HEK293 (cell line): ENCODE measurements around the gene NTN5.

Experiments used
- HOXA7 ChIP-seq: sonication (generic); formaldehyde crosslinking; IDR thresholded peaks from 2 replicates; pipeline ENCODE4 v1.8.1; 2022; ENCODE audit warnings: missing genetic modification reagents, borderline replicate concordance
- KLF9 ChIP-seq: fragments of 450-650 bp; formaldehyde crosslinking; IDR thresholded peaks from 2 replicates; pipeline ENCODE4 v1.5.1; 2016; ENCODE audit warnings: missing biosample characterization, missing genetic modification characterization, low read depth
- SALL2 ChIP-seq: fragments of 450-650 bp; formaldehyde crosslinking; IDR thresholded peaks from 2 replicates; pipeline ENCODE4 v1.5.0; 2017; ENCODE audit warnings: missing biosample characterization, mild to moderate bottlenecking, missing genetic modification characterization, borderline replicate concordance
- SP2 ChIP-seq: fragments of 450-650 bp; formaldehyde crosslinking; IDR thresholded peaks from 2 replicates; pipeline ENCODE4 v1.5.1; 2016; ENCODE audit warnings: missing biosample characterization, missing genetic modification characterization
- YY2 ChIP-seq: fragments of 450-650 bp; formaldehyde crosslinking; IDR thresholded peaks from 2 replicates; pipeline ENCODE4 v1.5.1; 2016; ENCODE audit warnings: missing biosample characterization, missing genetic modification characterization
- ZNF16 ChIP-seq: fragments of 450-650 bp; formaldehyde crosslinking; IDR thresholded peaks from 2 replicates; pipeline ENCODE4 v1.5.1; 2016; ENCODE audit warnings: low read depth, missing biosample characterization, missing genetic modification characterization
- ZNF169 ChIP-seq: fragments of 450-650 bp; formaldehyde crosslinking; IDR thresholded peaks from 2 replicates; pipeline ENCODE4 v1.5.1; 2016; ENCODE audit warnings: missing biosample characterization, missing genetic modification characterization
- ZNF184 ChIP-seq: fragments of 450-650 bp; IDR thresholded peaks from 2 replicates; pipeline ENCODE4 v1.5.1; 2018; ENCODE audit warnings: missing biosample characterization, mild to moderate bottlenecking, missing genetic modification characterization
- ZNF266 ChIP-seq: fragments of 450-650 bp; formaldehyde crosslinking; IDR thresholded peaks from 2 replicates; pipeline ENCODE4 v1.5.1; 2016; ENCODE audit warnings: missing biosample characterization, missing genetic modification characterization, low read depth
- ZNF335 ChIP-seq: fragments of 450-650 bp; formaldehyde crosslinking; conservative IDR thresholded peaks from 2 replicates; pipeline ENCODE4 v1.5.1; 2016; ENCODE audit warnings: missing biosample characterization, missing genetic modification characterization
- ZNF350 ChIP-seq: fragments of 450-650 bp; formaldehyde crosslinking; IDR thresholded peaks from 2 replicates; pipeline ENCODE4 v1.5.0; 2017; ENCODE audit warnings: missing biosample characterization, mild to moderate bottlenecking, missing genetic modification characterization
- ZNF416 ChIP-seq: fragments of 450-650 bp; formaldehyde crosslinking; IDR thresholded peaks from 2 replicates; pipeline ENCODE4 v1.5.1; 2016; ENCODE audit warnings: missing biosample characterization, missing genetic modification characterization
- ZNF571 ChIP-seq: fragments of 450-650 bp; formaldehyde crosslinking; IDR thresholded peaks from 2 replicates; pipeline ENCODE4 v1.5.0; 2017; ENCODE audit warnings: missing biosample characterization, missing genetic modification characterization
- ZNF623 ChIP-seq: fragments of 450-650 bp; formaldehyde crosslinking; IDR thresholded peaks from 2 replicates; pipeline ENCODE4 v1.5.1; 2016; ENCODE audit warnings: missing biosample characterization, missing genetic modification characterization
- ZNF626 ChIP-seq: fragments of 450-650 bp; sonication (Bioruptor Pico); formaldehyde crosslinking; IDR thresholded peaks from 2 replicates; pipeline ENCODE4 v1.5.1; 2018; ENCODE audit warnings: missing biosample characterization, missing genetic modification characterization, inconsistent platforms
- ZNF76 ChIP-seq: fragments of 450-650 bp; formaldehyde crosslinking; IDR thresholded peaks from 2 replicates; pipeline ENCODE4; 2016; ENCODE audit warnings: low read depth, missing biosample characterization, missing genetic modification characterization, borderline replicate concordance
- TF ChIP-seq, protein P1 (sequence below): fragments of 450-650 bp; formaldehyde crosslinking; IDR thresholded peaks from 2 replicates; pipeline ENCODE4 v1.5.1; 2016; ENCODE audit warnings: missing biosample characterization, missing genetic modification characterization
- TF ChIP-seq, protein P2 (sequence below): fragments of 450-650 bp; formaldehyde crosslinking; conservative IDR thresholded peaks from 2 replicates; pipeline ENCODE4 v1.5.1; 2016; ENCODE audit warnings: low read depth, missing biosample characterization, missing genetic modification characterization
- TF ChIP-seq, protein P3 (sequence below): fragments of 450-650 bp; formaldehyde crosslinking; IDR thresholded peaks from 2 replicates; pipeline ENCODE4 v1.5.1; 2016; ENCODE audit warnings: missing biosample characterization, missing genetic modification characterization, borderline replicate concordance
- TF ChIP-seq, protein P4 (sequence below): fragments of 450-650 bp; formaldehyde crosslinking; IDR thresholded peaks from 2 replicates; pipeline ENCODE4 v1.5.1; 2016; ENCODE audit warnings: missing biosample characterization, missing genetic modification characterization
- TF ChIP-seq, protein P5 (sequence below): fragments of 450-650 bp; formaldehyde crosslinking; IDR thresholded peaks from 2 replicates; pipeline ENCODE4 v1.5.0; 2017; ENCODE audit warnings: missing biosample characterization, missing genetic modification characterization, borderline replicate concordance
- TF ChIP-seq, protein P6 (sequence below): fragments of 450-650 bp; formaldehyde crosslinking; IDR thresholded peaks from 2 replicates; pipeline ENCODE4 v1.5.1; 2016; ENCODE audit warnings: missing biosample characterization, missing genetic modification characterization

Gene NTN5

DNA sequence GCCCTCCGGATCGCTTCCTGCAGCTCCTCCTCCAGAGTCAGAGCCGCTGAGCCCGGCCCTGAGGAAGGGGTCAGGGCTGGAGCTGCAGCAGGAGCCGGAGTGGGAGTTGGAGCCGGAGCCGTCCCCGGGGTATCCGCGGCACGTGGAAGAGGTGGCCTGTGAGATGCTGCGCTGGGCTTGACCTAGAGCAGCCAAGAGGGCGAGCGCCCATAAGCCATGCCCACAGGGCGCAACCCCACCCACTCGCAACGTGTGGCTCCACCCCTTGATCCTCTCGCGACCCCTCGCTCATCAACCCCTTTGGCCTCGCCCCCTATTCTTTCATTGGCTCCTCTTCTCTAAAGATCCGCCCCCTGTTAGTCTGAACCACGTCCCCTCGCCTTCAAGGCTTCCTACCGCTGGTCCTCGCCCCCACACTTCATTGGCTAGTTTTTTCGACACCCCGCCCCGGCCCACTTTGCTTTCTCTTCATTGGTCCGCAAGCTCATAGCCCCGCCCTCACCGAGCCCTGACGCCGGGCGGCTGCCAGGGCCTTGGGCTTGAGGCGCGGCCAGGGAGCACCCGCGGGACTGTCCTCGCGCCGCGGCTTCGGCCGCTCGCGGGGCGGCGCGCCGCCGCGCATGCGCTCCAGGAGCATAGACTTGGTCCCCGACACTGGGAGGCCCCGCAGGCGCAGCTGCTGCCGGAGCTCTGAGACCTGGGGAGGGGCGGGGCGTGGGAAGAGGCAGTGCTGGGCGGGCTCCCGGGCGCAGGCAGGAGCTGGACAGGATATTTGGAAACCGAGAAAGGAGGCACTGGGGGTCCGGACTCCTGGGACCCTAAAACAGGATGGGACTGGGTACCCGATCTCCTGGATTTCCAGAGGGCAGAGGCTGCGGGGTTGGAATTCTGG is 41.3 kb upstream of the NTN5 start (continued):
- TF ChIP-seq ZNF626 (tag by site-specific recombination) (no peak), ZNF76 (tag by site-specific recombination) (no peak), SP2 (tag by site-specific recombination) (peak; percentile 98), YY2 (tag by site-specific recombination) (no peak), HOXA7 (CRISPR knock-in tag) (no peak), SALL2 (tag by site-specific recombination) (no peak), ZNF416 (tag by site-specific recombination) (no peak), ZNF623 (tag by site-specific recombination) (no peak), ZNF169 (tag by site-specific recombination) (no peak), KLF9 (tag by site-specific recombination) (peak; percentile 83), ZNF335 (tag by site-specific recombination) (peak; percentile 55), ZNF266 (tag by site-specific recombination) (no peak), ZNF184 (tag by site-specific recombination) (no peak), ZNF16 (tag by site-specific recombination) (no peak), ZNF350 (no peak), ZNF571 (no peak)
- TF ChIP-seq, protein P1, sequence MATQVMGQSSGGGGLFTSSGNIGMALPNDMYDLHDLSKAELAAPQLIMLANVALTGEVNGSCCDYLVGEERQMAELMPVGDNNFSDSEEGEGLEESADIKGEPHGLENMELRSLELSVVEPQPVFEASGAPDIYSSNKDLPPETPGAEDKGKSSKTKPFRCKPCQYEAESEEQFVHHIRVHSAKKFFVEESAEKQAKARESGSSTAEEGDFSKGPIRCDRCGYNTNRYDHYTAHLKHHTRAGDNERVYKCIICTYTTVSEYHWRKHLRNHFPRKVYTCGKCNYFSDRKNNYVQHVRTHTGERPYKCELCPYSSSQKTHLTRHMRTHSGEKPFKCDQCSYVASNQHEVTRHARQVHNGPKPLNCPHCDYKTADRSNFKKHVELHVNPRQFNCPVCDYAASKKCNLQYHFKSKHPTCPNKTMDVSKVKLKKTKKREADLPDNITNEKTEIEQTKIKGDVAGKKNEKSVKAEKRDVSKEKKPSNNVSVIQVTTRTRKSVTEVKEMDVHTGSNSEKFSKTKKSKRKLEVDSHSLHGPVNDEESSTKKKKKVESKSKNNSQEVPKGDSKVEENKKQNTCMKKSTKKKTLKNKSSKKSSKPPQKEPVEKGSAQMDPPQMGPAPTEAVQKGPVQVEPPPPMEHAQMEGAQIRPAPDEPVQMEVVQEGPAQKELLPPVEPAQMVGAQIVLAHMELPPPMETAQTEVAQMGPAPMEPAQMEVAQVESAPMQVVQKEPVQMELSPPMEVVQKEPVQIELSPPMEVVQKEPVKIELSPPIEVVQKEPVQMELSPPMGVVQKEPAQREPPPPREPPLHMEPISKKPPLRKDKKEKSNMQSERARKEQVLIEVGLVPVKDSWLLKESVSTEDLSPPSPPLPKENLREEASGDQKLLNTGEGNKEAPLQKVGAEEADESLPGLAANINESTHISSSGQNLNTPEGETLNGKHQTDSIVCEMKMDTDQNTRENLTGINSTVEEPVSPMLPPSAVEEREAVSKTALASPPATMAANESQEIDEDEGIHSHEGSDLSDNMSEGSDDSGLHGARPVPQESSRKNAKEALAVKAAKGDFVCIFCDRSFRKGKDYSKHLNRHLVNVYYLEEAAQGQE (tag by site-specific recombination), result no peak
- TF ChIP-seq, protein P2, sequence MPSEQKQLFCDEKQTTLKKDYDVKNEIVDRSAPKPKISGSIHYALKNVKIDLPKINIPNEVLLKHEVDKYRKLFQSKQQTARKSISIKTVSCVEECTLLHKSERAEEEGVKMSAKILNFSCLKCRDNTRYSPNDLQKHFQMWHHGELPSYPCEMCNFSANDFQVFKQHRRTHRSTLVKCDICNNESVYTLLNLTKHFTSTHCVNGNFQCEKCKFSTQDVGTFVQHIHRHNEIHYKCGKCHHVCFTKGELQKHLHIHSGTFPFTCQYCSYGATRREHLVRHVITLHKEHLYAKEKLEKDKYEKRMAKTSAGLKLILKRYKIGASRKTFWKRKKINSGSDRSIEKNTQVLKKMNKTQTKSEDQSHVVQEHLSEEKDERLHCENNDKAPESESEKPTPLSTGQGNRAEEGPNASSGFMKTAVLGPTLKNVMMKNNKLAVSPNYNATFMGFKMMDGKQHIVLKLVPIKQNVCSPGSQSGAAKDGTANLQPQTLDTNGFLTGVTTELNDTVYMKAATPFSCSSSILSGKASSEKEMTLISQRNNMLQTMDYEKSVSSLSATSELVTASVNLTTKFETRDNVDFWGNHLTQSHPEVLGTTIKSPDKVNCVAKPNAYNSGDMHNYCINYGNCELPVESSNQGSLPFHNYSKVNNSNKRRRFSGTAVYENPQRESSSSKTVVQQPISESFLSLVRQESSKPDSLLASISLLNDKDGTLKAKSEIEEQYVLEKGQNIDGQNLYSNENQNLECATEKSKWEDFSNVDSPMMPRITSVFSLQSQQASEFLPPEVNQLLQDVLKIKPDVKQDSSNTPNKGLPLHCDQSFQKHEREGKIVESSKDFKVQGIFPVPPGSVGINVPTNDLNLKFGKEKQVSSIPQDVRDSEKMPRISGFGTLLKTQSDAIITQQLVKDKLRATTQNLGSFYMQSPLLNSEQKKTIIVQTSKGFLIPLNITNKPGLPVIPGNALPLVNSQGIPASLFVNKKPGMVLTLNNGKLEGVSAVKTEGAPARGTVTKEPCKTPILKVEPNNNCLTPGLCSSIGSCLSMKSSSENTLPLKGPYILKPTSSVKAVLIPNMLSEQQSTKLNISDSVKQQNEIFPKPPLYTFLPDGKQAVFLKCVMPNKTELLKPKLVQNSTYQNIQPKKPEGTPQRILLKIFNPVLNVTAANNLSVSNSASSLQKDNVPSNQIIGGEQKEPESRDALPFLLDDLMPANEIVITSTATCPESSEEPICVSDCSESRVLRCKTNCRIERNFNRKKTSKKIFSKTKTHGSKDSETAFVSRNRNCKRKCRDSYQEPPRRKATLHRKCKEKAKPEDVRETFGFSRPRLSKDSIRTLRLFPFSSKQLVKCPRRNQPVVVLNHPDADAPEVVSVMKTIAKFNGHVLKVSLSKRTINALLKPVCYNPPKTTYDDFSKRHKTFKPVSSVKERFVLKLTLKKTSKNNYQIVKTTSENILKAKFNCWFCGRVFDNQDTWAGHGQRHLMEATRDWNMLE (tag by site-specific recombination), result no peak
- TF ChIP-seq, protein P3, sequence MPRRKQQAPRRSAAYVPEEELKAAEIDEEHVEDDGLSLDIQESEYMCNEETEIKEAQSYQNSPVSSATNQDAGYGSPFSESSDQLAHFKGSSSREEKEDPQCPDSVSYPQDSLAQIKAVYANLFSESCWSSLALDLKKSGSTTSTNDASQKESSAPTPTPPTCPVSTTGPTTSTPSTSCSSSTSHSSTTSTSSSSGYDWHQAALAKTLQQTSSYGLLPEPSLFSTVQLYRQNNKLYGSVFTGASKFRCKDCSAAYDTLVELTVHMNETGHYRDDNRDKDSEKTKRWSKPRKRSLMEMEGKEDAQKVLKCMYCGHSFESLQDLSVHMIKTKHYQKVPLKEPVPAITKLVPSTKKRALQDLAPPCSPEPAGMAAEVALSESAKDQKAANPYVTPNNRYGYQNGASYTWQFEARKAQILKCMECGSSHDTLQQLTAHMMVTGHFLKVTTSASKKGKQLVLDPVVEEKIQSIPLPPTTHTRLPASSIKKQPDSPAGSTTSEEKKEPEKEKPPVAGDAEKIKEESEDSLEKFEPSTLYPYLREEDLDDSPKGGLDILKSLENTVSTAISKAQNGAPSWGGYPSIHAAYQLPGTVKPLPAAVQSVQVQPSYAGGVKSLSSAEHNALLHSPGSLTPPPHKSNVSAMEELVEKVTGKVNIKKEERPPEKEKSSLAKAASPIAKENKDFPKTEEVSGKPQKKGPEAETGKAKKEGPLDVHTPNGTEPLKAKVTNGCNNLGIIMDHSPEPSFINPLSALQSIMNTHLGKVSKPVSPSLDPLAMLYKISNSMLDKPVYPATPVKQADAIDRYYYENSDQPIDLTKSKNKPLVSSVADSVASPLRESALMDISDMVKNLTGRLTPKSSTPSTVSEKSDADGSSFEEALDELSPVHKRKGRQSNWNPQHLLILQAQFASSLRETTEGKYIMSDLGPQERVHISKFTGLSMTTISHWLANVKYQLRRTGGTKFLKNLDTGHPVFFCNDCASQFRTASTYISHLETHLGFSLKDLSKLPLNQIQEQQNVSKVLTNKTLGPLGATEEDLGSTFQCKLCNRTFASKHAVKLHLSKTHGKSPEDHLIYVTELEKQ (tag by site-specific recombination), result no peak
- TF ChIP-seq, protein P4, sequence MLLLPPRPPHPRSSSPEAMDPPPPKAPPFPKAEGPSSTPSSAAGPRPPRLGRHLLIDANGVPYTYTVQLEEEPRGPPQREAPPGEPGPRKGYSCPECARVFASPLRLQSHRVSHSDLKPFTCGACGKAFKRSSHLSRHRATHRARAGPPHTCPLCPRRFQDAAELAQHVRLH (tag by site-specific recombination), result 0 out of 2 replicates have a peak, but pooled peaks have one; percentile 40
- TF ChIP-seq, protein P5, sequence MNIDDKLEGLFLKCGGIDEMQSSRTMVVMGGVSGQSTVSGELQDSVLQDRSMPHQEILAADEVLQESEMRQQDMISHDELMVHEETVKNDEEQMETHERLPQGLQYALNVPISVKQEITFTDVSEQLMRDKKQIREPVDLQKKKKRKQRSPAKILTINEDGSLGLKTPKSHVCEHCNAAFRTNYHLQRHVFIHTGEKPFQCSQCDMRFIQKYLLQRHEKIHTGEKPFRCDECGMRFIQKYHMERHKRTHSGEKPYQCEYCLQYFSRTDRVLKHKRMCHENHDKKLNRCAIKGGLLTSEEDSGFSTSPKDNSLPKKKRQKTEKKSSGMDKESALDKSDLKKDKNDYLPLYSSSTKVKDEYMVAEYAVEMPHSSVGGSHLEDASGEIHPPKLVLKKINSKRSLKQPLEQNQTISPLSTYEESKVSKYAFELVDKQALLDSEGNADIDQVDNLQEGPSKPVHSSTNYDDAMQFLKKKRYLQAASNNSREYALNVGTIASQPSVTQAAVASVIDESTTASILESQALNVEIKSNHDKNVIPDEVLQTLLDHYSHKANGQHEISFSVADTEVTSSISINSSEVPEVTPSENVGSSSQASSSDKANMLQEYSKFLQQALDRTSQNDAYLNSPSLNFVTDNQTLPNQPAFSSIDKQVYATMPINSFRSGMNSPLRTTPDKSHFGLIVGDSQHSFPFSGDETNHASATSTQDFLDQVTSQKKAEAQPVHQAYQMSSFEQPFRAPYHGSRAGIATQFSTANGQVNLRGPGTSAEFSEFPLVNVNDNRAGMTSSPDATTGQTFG (tag by site-specific recombination), result no peak
- TF ChIP-seq, protein P6, sequence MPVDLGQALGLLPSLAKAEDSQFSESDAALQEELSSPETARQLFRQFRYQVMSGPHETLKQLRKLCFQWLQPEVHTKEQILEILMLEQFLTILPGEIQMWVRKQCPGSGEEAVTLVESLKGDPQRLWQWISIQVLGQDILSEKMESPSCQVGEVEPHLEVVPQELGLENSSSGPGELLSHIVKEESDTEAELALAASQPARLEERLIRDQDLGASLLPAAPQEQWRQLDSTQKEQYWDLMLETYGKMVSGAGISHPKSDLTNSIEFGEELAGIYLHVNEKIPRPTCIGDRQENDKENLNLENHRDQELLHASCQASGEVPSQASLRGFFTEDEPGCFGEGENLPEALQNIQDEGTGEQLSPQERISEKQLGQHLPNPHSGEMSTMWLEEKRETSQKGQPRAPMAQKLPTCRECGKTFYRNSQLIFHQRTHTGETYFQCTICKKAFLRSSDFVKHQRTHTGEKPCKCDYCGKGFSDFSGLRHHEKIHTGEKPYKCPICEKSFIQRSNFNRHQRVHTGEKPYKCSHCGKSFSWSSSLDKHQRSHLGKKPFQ (tag by site-specific recombination), result no peak
